Panc1 (cell line): ENCODE measurements around the gene THAP12.

Source experiments
- CTCF ChIP-seq: fragments of 450-650 bp; IDR thresholded peaks from 2 replicates; pipeline ENCODE4 v1.5.1; 2017; ENCODE audit warnings: mild to moderate bottlenecking
- POLR2AphosphoS5 ChIP-seq: IDR thresholded peaks from 2 replicates; pipeline ENCODE4 v1.6.1; 2012; ENCODE audit warnings: mild to moderate bottlenecking, low read depth, low read length, moderate library complexity
- REST ChIP-seq, 2 experiments: IDR thresholded peaks; 2 replicates each; pipeline ENCODE4 v1.6.1; 2011 to 2012; ENCODE audit warnings: low read depth in 2 of 2, control low read depth in 1 of 2, low read length in 1 of 2, mild to moderate bottlenecking in 1 of 2, moderate library complexity in 1 of 2; ENCODE audit not compliant: insufficient read depth in 1 of 2

- TF ChIP-seq CTCF: no peak
- TF ChIP-seq REST (IDR thresholded peaks at IDR 0.05; ENCODE audit: insufficient read depth in 1 of 2, low read depth in 2 of 2, low read length in 1 of 2): no peak
- no peak for TF ChIP-seq POLR2AphosphoS5
These were observed 44.3 kb downstream of the THAP12 start for GRCh38 chr11:76336597-76336996.
